ENCODE data around the gene KPTN.

The KPTN gene

DNA sequence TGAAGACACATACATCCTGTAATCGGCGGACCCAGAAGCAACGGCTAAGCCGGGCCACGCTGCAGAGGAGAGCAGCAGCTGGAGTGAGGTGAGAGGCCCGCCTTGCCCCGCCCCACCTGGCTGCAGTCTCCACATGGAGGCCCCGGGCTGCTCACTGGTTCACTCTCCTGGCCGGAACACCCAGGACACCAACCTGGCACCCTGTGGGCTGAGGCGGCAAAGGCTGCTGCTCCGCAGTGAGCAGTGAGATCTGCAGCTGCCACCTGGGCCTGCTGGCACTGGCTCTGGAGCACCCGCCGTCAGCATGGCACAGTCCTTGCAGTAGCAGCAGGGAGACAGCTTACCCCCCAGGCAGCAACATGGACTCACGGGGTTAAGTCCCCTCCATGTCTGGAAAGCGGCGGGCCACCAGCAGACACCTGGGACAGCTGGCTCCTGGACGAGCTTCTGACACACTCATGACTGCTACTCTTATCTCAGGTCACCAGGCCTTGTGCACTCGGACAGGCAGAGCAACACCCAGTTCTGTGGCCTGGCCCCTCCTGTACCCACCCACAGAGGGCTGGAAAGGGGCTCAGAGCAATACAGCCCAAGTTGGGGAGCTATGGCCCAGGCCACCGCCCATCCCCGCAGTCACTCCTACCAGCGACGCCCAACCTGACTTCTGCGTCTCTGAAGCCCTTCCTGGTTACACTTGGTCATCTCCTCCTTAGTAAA lies 13.2 kb upstream of the KPTN start:
- no peak for DNase-seq (ENCODE audit: extremely low read depth, insufficient read length)
- Histone ChIP-seq H3K27me3 (replicated peaks; ENCODE audit: control insufficient read depth, insufficient read depth, low read length) (no peaks in the 10 kb centered on the region), H3K36me3 (ENCODE audit: control insufficient read depth, insufficient read depth, low read length) (peaks cover 50% of the 10 kb centered on the region), H3K4me3 (replicated peaks; ENCODE audit: low read depth, low read length) (no peak overlapping the region)
- TF ChIP-seq, protein P1, sequence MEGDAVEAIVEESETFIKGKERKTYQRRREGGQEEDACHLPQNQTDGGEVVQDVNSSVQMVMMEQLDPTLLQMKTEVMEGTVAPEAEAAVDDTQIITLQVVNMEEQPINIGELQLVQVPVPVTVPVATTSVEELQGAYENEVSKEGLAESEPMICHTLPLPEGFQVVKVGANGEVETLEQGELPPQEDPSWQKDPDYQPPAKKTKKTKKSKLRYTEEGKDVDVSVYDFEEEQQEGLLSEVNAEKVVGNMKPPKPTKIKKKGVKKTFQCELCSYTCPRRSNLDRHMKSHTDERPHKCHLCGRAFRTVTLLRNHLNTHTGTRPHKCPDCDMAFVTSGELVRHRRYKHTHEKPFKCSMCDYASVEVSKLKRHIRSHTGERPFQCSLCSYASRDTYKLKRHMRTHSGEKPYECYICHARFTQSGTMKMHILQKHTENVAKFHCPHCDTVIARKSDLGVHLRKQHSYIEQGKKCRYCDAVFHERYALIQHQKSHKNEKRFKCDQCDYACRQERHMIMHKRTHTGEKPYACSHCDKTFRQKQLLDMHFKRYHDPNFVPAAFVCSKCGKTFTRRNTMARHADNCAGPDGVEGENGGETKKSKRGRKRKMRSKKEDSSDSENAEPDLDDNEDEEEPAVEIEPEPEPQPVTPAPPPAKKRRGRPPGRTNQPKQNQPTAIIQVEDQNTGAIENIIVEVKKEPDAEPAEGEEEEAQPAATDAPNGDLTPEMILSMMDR (IDR thresholded peaks at IDR 0.05; ENCODE audit: insufficient read depth, low read length, poor library complexity, severe bottlenecking) = no peak

DNA sequence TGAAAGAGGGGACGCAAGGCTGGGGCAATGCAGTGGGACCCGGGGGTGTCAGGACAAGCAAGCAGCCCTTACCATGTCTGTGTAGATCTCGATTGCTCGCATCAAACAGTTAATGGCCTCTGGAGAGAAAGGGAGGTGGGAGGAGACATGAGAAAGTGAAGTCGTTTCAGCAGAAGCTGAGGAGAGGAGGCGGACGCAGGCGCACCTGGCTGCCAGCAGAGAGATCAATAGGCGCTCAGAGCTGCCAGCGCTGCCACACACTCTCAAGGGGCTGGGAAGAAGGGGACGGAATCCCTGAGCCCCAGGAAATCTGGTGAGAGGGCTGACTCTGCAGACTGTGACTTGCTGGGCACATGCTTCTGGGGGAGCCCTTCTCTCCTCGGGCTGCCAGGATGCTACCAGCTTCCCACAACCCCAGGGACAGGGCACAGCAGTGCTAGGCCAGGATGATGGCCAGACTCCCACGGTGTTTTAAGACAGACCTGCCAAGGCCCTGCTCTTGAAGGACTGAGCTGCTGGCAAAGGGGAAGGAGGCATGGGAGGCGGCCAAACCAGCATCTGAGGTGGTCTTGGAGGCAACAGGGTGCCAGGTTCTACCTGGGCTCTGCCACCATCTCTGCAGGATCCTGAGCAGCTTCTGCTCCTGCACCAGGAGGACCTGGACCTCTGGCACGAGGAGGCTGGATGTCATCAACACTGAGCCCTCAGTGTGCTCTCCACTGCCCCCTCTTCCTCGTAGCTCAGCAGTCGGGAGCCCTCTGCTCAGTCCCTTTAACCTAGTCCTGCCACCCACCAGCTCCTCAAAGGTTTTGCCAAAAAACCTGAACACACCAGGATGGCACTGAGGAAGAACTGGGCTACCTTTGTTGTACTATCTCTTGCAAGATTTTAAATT lies 11.7 kb upstream of the KPTN start:
- TF ChIP-seq, protein P1 (IDR thresholded peaks at IDR 0.05; ENCODE audit: insufficient read depth, low read length, poor library complexity, severe bottlenecking) = no peak
- Histone ChIP-seq H3K27me3 (replicated peaks; ENCODE audit: control insufficient read depth, insufficient read depth, low read length) (no peaks in the 10 kb centered on the region), H3K4me3 (replicated peaks; ENCODE audit: low read depth, low read length) (no peak overlapping the region), H3K36me3 (ENCODE audit: control insufficient read depth, insufficient read depth, low read length) (peaks cover 56% of the 10 kb centered on the region)
- DNase-seq (ENCODE audit: extremely low read depth, insufficient read length) = no peak

DNA sequence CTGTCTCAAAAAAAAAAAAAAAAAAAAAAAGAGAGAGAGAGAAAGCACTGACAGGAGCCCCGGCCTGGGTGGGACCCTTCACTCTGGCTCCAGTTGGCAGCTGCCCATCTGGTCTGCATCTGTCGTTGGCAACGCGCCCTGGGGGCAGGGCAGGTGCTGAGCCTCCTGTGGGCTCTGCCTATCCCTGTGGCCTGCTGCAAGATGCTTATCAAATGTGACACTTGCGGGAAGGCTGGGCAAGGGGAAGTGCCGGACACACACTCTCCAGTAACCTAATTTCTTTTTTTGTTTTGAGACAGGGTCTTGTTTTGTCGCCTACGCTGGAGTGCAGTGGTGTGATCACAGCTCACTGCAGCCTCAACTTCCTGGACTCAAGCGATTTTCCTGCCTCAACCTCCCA lies 10.7 kb upstream of the KPTN start:
- H3K27me3 ChIP-seq (replicated peaks; ENCODE audit: control insufficient read depth, insufficient read depth, low read length) = no peaks in the 10 kb centered on the region
- H3K4me3 ChIP-seq (replicated peaks; ENCODE audit: low read depth, low read length) = no peak overlapping the region
- no peak for DNase-seq (ENCODE audit: extremely low read depth, insufficient read length)
- H3K36me3 ChIP-seq (ENCODE audit: control insufficient read depth, insufficient read depth, low read length) = peaks cover 52% of the 10 kb centered on the region
- TF ChIP-seq, protein P1 (IDR thresholded peaks at IDR 0.05; ENCODE audit: insufficient read depth, low read length, poor library complexity, severe bottlenecking) = no peak

DNA sequence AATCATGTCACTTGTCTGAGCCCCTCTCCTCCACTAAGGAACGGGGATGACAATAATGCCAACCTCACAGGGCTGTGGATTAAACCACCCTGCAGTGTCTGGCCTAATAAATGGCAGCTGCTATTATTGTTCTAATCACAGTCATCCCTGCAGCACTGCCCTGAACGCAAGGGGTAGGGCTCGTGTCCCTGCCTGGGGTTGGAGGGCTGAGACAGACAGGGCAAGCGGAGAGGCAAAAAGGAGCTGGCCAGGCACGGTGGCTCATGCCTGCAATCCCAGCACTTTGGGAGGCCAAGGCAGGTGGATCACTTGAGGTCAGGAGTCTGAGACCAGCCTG lies 10.2 kb upstream of the KPTN start:
- DNase-seq (ENCODE audit: extremely low read depth, insufficient read length) = no peak
- TF ChIP-seq, protein P1 (IDR thresholded peaks at IDR 0.05; ENCODE audit: insufficient read depth, low read length, poor library complexity, severe bottlenecking) = no peak
- H3K4me3 ChIP-seq (replicated peaks; ENCODE audit: low read depth, low read length) = no peak overlapping the region
- H3K36me3 ChIP-seq (ENCODE audit: control insufficient read depth, insufficient read depth, low read length) = peaks cover 52% of the 10 kb centered on the region
- H3K27me3 ChIP-seq (replicated peaks; ENCODE audit: control insufficient read depth, insufficient read depth, low read length) = no peaks in the 10 kb centered on the region

DNA sequence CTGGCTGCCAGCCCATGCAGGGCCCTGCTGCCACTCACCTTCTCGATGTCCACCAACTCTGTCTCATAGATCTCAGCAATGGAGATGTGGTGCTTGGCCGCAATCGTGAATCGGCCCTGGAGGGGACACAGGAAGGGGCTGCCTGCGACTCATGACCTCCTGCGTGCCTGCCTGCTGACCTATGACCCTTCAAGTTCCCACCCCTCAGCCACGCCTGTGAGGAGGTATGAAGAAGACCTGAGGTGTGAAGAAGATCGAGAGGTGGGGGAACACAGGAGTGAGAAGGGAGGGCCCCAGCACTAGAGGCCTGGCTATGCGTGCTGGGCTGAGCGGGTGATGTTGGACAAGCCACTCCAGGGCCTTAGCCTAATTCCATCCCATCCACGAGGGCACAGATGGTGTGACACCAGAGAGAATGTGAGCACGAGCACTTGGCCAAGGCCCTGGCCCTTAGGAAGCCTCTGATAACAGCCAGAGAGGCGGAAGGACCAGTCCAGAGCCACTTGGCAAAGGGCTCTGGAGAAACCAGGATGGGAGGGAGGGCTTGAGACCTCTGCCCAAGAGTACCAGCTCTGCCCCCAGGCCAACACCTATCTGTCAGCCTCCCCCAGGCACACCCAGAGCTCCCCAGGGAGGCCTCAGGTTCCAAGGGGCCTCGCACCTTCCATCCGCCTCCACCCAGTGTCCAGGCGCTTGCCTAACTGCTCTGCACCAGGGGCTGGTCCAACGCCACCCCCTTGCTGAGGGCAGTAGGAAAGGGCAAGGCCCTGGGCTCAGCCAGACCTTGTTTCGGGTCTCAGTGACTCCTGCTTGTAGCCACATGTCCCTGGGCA lies 9.6 kb upstream of the KPTN start:
- no peak overlapping the region for H3K4me3 ChIP-seq (replicated peaks; ENCODE audit: low read depth, low read length)
- TF ChIP-seq, protein P1 (IDR thresholded peaks at IDR 0.05; ENCODE audit: insufficient read depth, low read length, poor library complexity, severe bottlenecking) = no peak
- peaks cover 52% of the 10 kb centered on the region for H3K36me3 ChIP-seq (ENCODE audit: control insufficient read depth, insufficient read depth, low read length)
- no peak for DNase-seq (ENCODE audit: extremely low read depth, insufficient read length)
- no peaks in the 10 kb centered on the region for H3K27me3 ChIP-seq (replicated peaks; ENCODE audit: control insufficient read depth, insufficient read depth, low read length)
